GM18517 (cell line): Measurements from ENCODE around the gene SLC4A4.

Experiments
- ATAC-seq: cut with Tn5 transposase; IDR thresholded peaks from one replicate; pipeline ENCODE4 v1.9.1; 2021; ENCODE audit warnings: mild to moderate bottlenecking, moderate library complexity; ENCODE audit not compliant: unreplicated experiment

Gene SLC4A4

GRCh38 chr4:71356924-71357663 lies 18.3 kb downstream of the SLC4A4 start:
- no peak for ATAC-seq

- ATAC-seq = no peak
Measured at GRCh38 chr4:71360844-71361243, 22.0 kb downstream of the SLC4A4 start.

GRCh38 chr4:71361476-71361875 lies 22.7 kb downstream of the SLC4A4 start:
- no peak for ATAC-seq

GRCh38 chr4:71366766-71367165 lies 27.9 kb downstream of the SLC4A4 start:
- no peak for ATAC-seq

GRCh38 chr4:71367546-71367945 lies 28.7 kb downstream of the SLC4A4 start:
- ATAC-seq = no peak

- no peak for ATAC-seq
Measured at GRCh38 chr4:71368906-71369305, 30.1 kb downstream of the SLC4A4 start.

- no peak for ATAC-seq
Measured at GRCh38 chr4:71369536-71369935, 30.7 kb downstream of the SLC4A4 start.

- ATAC-seq = no peak
Measured at GRCh38 chr4:71375494-71375893, 36.7 kb downstream of the SLC4A4 start.

- ATAC-seq = no peak
Measured at GRCh38 chr4:71377561-71377960, 38.7 kb downstream of the SLC4A4 start.

GRCh38 chr4:71379126-71379525 lies 40.3 kb downstream of the SLC4A4 start:
- ATAC-seq = no peak

GRCh38 chr4:71380788-71381187 lies 42.0 kb downstream of the SLC4A4 start:
- no peak for ATAC-seq

- no peak for ATAC-seq
Measured at GRCh38 chr4:71382125-71382899, 43.5 kb downstream of the SLC4A4 start.

GRCh38 chr4:71382900-71383560 lies 44.2 kb downstream of the SLC4A4 start:
- no peak for ATAC-seq

GRCh38 chr4:71383984-71384383 lies 45.2 kb downstream of the SLC4A4 start:
- no peak for ATAC-seq

- no peak for ATAC-seq
Measured at GRCh38 chr4:71389149-71389827, 50.5 kb downstream of the SLC4A4 start.

GRCh38 chr4:71392109-71392508 lies 53.3 kb downstream of the SLC4A4 start:
- ATAC-seq = no peak

- ATAC-seq = no peak
Measured at GRCh38 chr4:71396382-71396781, 57.6 kb downstream of the SLC4A4 start.

- no peak for ATAC-seq
Measured at GRCh38 chr4:71400810-71401209, 62.0 kb downstream of the SLC4A4 start.

- no peak for ATAC-seq
Measured at GRCh38 chr4:71402616-71403015, 63.8 kb downstream of the SLC4A4 start.

- ATAC-seq = no peak
Measured at GRCh38 chr4:71404049-71404448, 65.2 kb downstream of the SLC4A4 start.

GRCh38 chr4:71405791-71406190 lies 67.0 kb downstream of the SLC4A4 start:
- ATAC-seq = no peak
